Esophagus muscularis mucosa (tissue), 4 donors: ENCODE data around the gene TMC1. TPM values are rescaled to one million over a fixed set of nuclear protein-coding genes. Genes with fewer than 3 reads are reported as not detected.

Source experiments
- DNase-seq: peaks from one replicate; pipeline ENCODE4 v3.0.0-alpha.2; 2017; ENCODE audit errors: extremely low spot score
- H3K27ac ChIP-seq, 4 donors: fragments of 200-600 bp; sonication (generic); replicated peaks in 1 of 4; 1 replicate in 3 of 4; 2 replicates in 1 of 4; pipeline ENCODE4 v1.5.1; 2016 to 2019; ENCODE audit warnings: mild to moderate bottlenecking in 1 of 4
- H3K27me3 ChIP-seq, 4 donors: fragments of 200-600 bp; sonication (generic); one replicate each; pipeline versions ENCODE4 v1.5.1 to v1.6.0; 2016 to 2019
- H3K36me3 ChIP-seq, 4 donors: fragments of 200-600 bp; sonication (generic); one replicate each; pipeline ENCODE4 v1.5.1; 2016 to 2019
- H3K4me1 ChIP-seq, 4 donors: fragments of 200-600 bp; sonication (generic); one replicate each; pipeline ENCODE4 v1.5.1; 2016 to 2019
- H3K4me3 ChIP-seq, 4 donors: fragments of 200-600 bp; sonication (generic); 1 replicate in 2 of 4; 2 replicates in 2 of 4; pipeline ENCODE4 v1.5.1; 2016 to 2019; ENCODE audit warnings: mild to moderate bottlenecking in 4 of 4, moderate library complexity in 1 of 4
- H3K9me3 ChIP-seq, 4 donors: fragments of 200-600 bp; sonication (generic); 1 replicate in 3 of 4; 2 replicates in 1 of 4; pipeline ENCODE4 v1.5.1; 2016 to 2019
- CTCF ChIP-seq, 3 experiments: fragments of 200-600 bp in 2 of 3; fragments of 450-650 bp in 1 of 3; sonication (generic) in 2 of 3; IDR thresholded peaks; one replicate each; pipeline ENCODE4 v1.5.1; 2017 to 2019; ENCODE audit warnings: antibody characterized with exemption in 3 of 3, mild to moderate bottlenecking in 2 of 3, moderate library complexity in 1 of 3
- EP300 ChIP-seq: sonication (generic); formaldehyde crosslinking; IDR thresholded peaks from one replicate; pipeline ENCODE4 v1.6.1; 2017; ENCODE audit warnings: antibody characterized with exemption
- POLR2A ChIP-seq: fragments of 450-650 bp; IDR thresholded peaks from one replicate; pipeline ENCODE4 v1.6.1; 2017; ENCODE audit warnings: antibody characterized with exemption, moderate library complexity, mild to moderate bottlenecking, low read depth
- POLR2AphosphoS5 ChIP-seq, 2 donors: sonication (generic); formaldehyde crosslinking; IDR thresholded peaks; one replicate each; pipeline ENCODE4 v1.6.1; 2017; ENCODE audit warnings: antibody characterized with exemption in 2 of 2
- WGBS: methylation state at CpG from one replicate; pipeline ENCODE4 v1.1.5; 2018; 5-methylcytosine and 5-hydroxymethylcytosine counted together
- intact Hi-C: fragments of 100-400 bp; cut with DNase I; formaldehyde crosslinking; loops from one replicate; pipeline ENCODE4 v1.15.1; 2023
- total RNA-seq, 4 donors: library from RNA; depleted of rRNA; stranded (reverse); fragments of >200 nt; gene quantifications; one replicate each; pipeline versions ENCODE4 v1.1.0 to v1.2.1, GENCODE V29; 2016

Gene TMC1
- total RNA-seq, 4 donors from 2014 or later, result not detected

GRCh38 chr9:72583370-72583769 lies 62.0 kb downstream of the TMC1 start:
- intact Hi-C loops, result no loop called here
- DNase-seq, result no peak
- H3K27ac ChIP-seq, result no peak overlapping the region
- no peak overlapping the region for H3K4me3 ChIP-seq
- TF ChIP-seq EP300 (no peak), POLR2A (no peak), CTCF (IDR thresholded peaks at IDR 0.05) (no peak), POLR2AphosphoS5 (IDR thresholded peaks at IDR 0.05) (no peak)
- H3K9me3 ChIP-seq, result no peaks in the 10 kb centered on the region
- H3K4me1 ChIP-seq, result peaks cover 7 to 36% (median 29%) of the 10 kb centered on the region in 4 donors
- no peaks in the 10 kb centered on the region for H3K27me3 ChIP-seq
- H3K36me3 ChIP-seq, result no peaks in the 10 kb centered on the region

GRCh38 chr9:72586388-72587130 lies 65.2 kb downstream of the TMC1 start:
- H3K4me1 ChIP-seq, result peaks cover 14 to 37% (median 31%) of the 10 kb centered on the region in 4 donors
- no peaks in the 10 kb centered on the region for H3K27me3 ChIP-seq
- H3K9me3 ChIP-seq, result no peaks in the 10 kb centered on the region
- peak overlapping the region in 3 of 4 donors; percentile 2 to 52 (median 52) for H3K27ac ChIP-seq
- TF ChIP-seq CTCF (IDR thresholded peaks at IDR 0.05) (no peak), POLR2AphosphoS5 (IDR thresholded peaks at IDR 0.05) (peak in 1 of 2 donors; percentile 50)
- no peaks in the 10 kb centered on the region for H3K36me3 ChIP-seq
- intact Hi-C loops, result no loop called here
- WGBS, result 73% methylated on average over 5 of the region's 5 CpGs
- DNase-seq, result no peak
- H3K4me3 ChIP-seq, result no peak overlapping the region

- Histone ChIP-seq H3K27ac (no peak overlapping the region), H3K36me3 (no peaks in the 10 kb centered on the region), H3K4me3 (no peak overlapping the region), H3K4me1 (peaks cover 12 to 41% (median 34%) of the 10 kb centered on the region in 4 donors), H3K27me3 (no peaks in the 10 kb centered on the region), H3K9me3 (no peaks in the 10 kb centered on the region)
- DNase-seq, result no peak
- TF ChIP-seq CTCF (IDR thresholded peaks at IDR 0.05) (no peak), EP300 (no peak), POLR2AphosphoS5 (IDR thresholded peaks at IDR 0.05) (no peak), POLR2A (no peak)
- intact Hi-C loops, result no loop called here
Observed at GRCh38 chr9:72588336-72588735, 66.9 kb downstream of the TMC1 start.

GRCh38 chr9:72589667-72590521 lies 68.5 kb downstream of the TMC1 start:
- WGBS, result 47% methylated on average over 2 of the region's 2 CpGs

More at GRCh38 chr9:72589667-72590521, 68.5 kb downstream of the TMC1 start:
- no peak for TF ChIP-seq POLR2A
- TF ChIP-seq POLR2AphosphoS5 (IDR thresholded peaks at IDR 0.05), result no peak
- TF ChIP-seq EP300, result no peak
- no peak for TF ChIP-seq CTCF (IDR thresholded peaks at IDR 0.05)
- Histone ChIP-seq H3K27me3 (no peaks in the 10 kb centered on the region), H3K27ac (peak overlapping the region in 2 of 4 donors; percentile 13 to 33), H3K4me1 (peaks cover 12 to 41% (median 34%) of the 10 kb centered on the region in 4 donors), H3K4me3 (no peak overlapping the region), H3K36me3 (no peaks in the 10 kb centered on the region), H3K9me3 (no peaks in the 10 kb centered on the region)
- no peak for DNase-seq
- intact Hi-C loops, result loop anchor here (5.0 to 10.0 kb wide), 2 partner anchors 223 to 225 kb away; partner anchors contain the start of gene ZFAND5
